GM12878 (cell line): Measurements from ENCODE around the gene IL34. TPM values are rescaled to one million over a fixed set of nuclear protein-coding genes. Genes with fewer than 3 reads are reported as not detected.

Source experiments
- ATAC-seq: fragments of 200-7000 bp; cut with Tn5 transposase; 3 replicates; pipeline ENCODE4 v1.9.1; 2020; ENCODE audit warnings: mild to moderate bottlenecking, moderate library complexity
- BruUV-seq: library from RNA; stranded (reverse); fragments of 400-500 nt; replicated peaks from 2 replicates; lab custom pipeline; 2021; lab: Mats Ljungman, UMichigan
- CTCF ChIA-PET: fragments of 300-600 bp; sonication (Branson Sonifier 250); formaldehyde crosslinking; extraction: SDS; loops from one replicate; lab custom pipeline; 2021; ENCODE audit warnings: inconsistent platforms; lab: Yijun Ruan, JAX
- POLR2A ChIA-PET: fragments of 350-600 bp; formaldehyde crosslinking; extraction: SDS; loops from one replicate; lab custom pipeline; 2021; ENCODE audit warnings: inconsistent platforms; lab: Charles Lee
- RAD21 ChIA-PET: fragments of 300-600 bp; sonication (Branson Sonifier 250); formaldehyde crosslinking; loops from one replicate; lab custom pipeline; 2023; ENCODE audit warnings: antibody characterized with exemption; ENCODE audit not compliant: unreplicated experiment; lab: Charles Lee
- SMC1A ChIA-PET: fragments of 300-600 bp; sonication (Branson Sonifier 250); formaldehyde crosslinking; loops from one replicate; lab custom pipeline; 2023; ENCODE audit not compliant: unreplicated experiment, uncharacterized antibody; lab: Charles Lee
- DNase-seq: peaks from one replicate; pipeline ENCODE4 v3.0.0-alpha.2; 2011; ENCODE audit warnings: low read depth, low spot score
- FAIRE-seq: peaks from 3 replicates; lab custom pipeline; 2011; peaks lifted over from hg19 to GRCh38; lab: Jason Lieb, UNC
- H2AFZ ChIP-seq: 2 replicates; pipeline ENCODE4 v1.6.0; 2011; ENCODE audit warnings: low read depth, low read length, control low read depth; ENCODE audit not compliant: control insufficient read depth
- H3K27ac ChIP-seq: 2 replicates; pipeline ENCODE4 v1.5.1; 2011; ENCODE audit warnings: control low read depth; ENCODE audit not compliant: control insufficient read depth, insufficient read depth
- H3K27me3 ChIP-seq, 2 experiments: replicated peaks in 1 of 2; 2 replicates each; pipeline versions ENCODE4 v1.6.0 to v1.6.1; 2011; ENCODE audit warnings: low read length in 1 of 2; ENCODE audit not compliant: control insufficient read depth in 2 of 2, insufficient read depth in 2 of 2
- H3K36me3 ChIP-seq, 2 experiments: 2 replicates each; pipeline ENCODE4 v1.5.1; 2011; ENCODE audit warnings: low read length in 1 of 2; ENCODE audit not compliant: control insufficient read depth in 2 of 2, insufficient read depth in 2 of 2
- H3K4me1 ChIP-seq: 2 replicates; pipeline ENCODE4 v1.6.1; 2011; ENCODE audit warnings: mild to moderate bottlenecking, low read length, moderate library complexity, mixed read lengths; ENCODE audit not compliant: control insufficient read depth, insufficient read depth
- H3K4me2 ChIP-seq: 2 replicates; pipeline ENCODE4 v1.6.0; 2011; ENCODE audit warnings: control low read depth; ENCODE audit not compliant: control insufficient read depth, insufficient read depth
- H3K4me3 ChIP-seq: fragments of 200-600 bp; sonication (generic); 2 replicates; pipeline ENCODE4 v1.5.1; 2016
- H3K79me2 ChIP-seq: 2 replicates; pipeline ENCODE4 v1.6.0; 2011; ENCODE audit warnings: low read length; ENCODE audit not compliant: control insufficient read depth, insufficient read depth
- H3K9ac ChIP-seq: 2 replicates; pipeline ENCODE4 v1.8.0; 2011; ENCODE audit warnings: low read length, control low read depth, mixed read lengths; ENCODE audit not compliant: control insufficient read depth, insufficient read depth
- H3K9me3 ChIP-seq: replicated peaks from 3 replicates; pipeline ENCODE4 v1.5.1; 2011; ENCODE audit warnings: mild to moderate bottlenecking, low read length; ENCODE audit not compliant: control insufficient read depth, insufficient read depth
- H4K20me1 ChIP-seq: 2 replicates; pipeline ENCODE4 v1.6.0; 2011; ENCODE audit not compliant: control insufficient read depth, insufficient read depth
- IKZF2 ChIP-seq, 2 experiments: fragments of 450-650 bp; IDR thresholded peaks; 2 replicates each; pipeline ENCODE4 v1.6.1; 2017; ENCODE audit warnings: mild to moderate bottlenecking in 2 of 2, moderate library complexity in 2 of 2
- MYB ChIP-seq: fragments of 150-350 bp; IDR thresholded peaks from 2 replicates; pipeline ENCODE4 v1.6.1; 2014; ENCODE audit warnings: mild to moderate bottlenecking, low read depth, low read length, borderline replicate concordance
- MYC ChIP-seq: IDR thresholded peaks from 2 replicates; pipeline ENCODE4 v1.6.1; 2011; ENCODE audit warnings: mild to moderate bottlenecking, low read length, moderate library complexity, inconsistent platforms; ENCODE audit not compliant: insufficient read depth, insufficient replicate concordance, insufficient read length, severe bottlenecking
- POLR2AphosphoS2 ChIP-seq: IDR thresholded peaks from 2 replicates; pipeline ENCODE4 v1.6.1; 2011; ENCODE audit warnings: low read depth, mild to moderate bottlenecking, low read length, improper control_type of control experiment, moderate library complexity
- SMARCA5 ChIP-seq: fragments of 450-650 bp; IDR thresholded peaks from 2 replicates; pipeline ENCODE4 v1.6.1; 2017; ENCODE audit warnings: mild to moderate bottlenecking
- SPI1 ChIP-seq: IDR thresholded peaks from 2 replicates; pipeline ENCODE4 v1.6.1; 2011; ENCODE audit warnings: low read depth, mild to moderate bottlenecking, low read length, moderate library complexity, borderline replicate concordance; ENCODE audit not compliant: insufficient read depth
- WRNIP1 ChIP-seq: IDR thresholded peaks from 2 replicates; pipeline ENCODE4 v1.6.1; 2011; ENCODE audit warnings: low read depth, low read length, improper control_type of control experiment, borderline replicate concordance
- ZNF24 ChIP-seq: fragments of 450-650 bp; IDR thresholded peaks from 2 replicates; pipeline ENCODE4 v1.6.1; 2017; ENCODE audit warnings: antibody characterized with exemption, mild to moderate bottlenecking
- WGBS: methylation state at CpG from one replicate; pipeline ENCODE4 v1.1.6; 2016; ENCODE audit warnings: low lambda C conversion rate; ENCODE audit not compliant: insufficient replicate concordance, insufficient coverage; ENCODE audit errors: missing lambda C conversion rate; 5-methylcytosine and 5-hydroxymethylcytosine counted together
- in situ Hi-C: fragments of 300-500 bp; cut with MboI; formaldehyde crosslinking; loops from 9 replicates; pipeline ENCODE4 v1.14.3; 2018; ENCODE audit warnings: mixed read lengths
- intact Hi-C: fragments of 100-400 bp; cut with micrococcal nuclease; formaldehyde crosslinking; loops from one replicate; pipeline ENCODE4 v1.14.2; 2022; ENCODE audit not compliant: unreplicated experiment
- polyA plus RNA-seq, 11 experiments: library from polyadenylated mRNA; depleted of rRNA in 4 of 11; unstranded in 6 of 11; stranded (reverse) in 5 of 11; fragments of >200 nt; fragmentation: Nextera tagmentation in 4 of 11; fragmentation: Illumina TruSeq in 1 of 11; extraction: Ambion mirVana in 4 of 11; extraction: Trizol in 1 of 11; gene quantifications; 1 replicate in 1 of 11; 2 replicates in 10 of 11; pipeline versions ENCODE4 v1.2.1 to v1.2.3, GENCODE V29; 2011 to 2016; ENCODE audit warnings: inconsistent platforms in 2 of 11, missing spikeins in 2 of 11, low read depth in 1 of 11
- total RNA-seq, 4 experiments: library from RNA; depleted of rRNA in 3 of 4; stranded (reverse); fragments of >200 nt in 3 of 4; fragmentation: Illumina TruSeq in 1 of 4; extraction: Trizol in 1 of 4; gene quantifications; 2 replicates each; pipeline versions ENCODE4 v1.2.1 to v1.2.3, GENCODE V29; 2013 to 2021
- TF ChIP-seq, protein P1 (sequence below): IDR thresholded peaks from 2 replicates; pipeline ENCODE4 v1.6.1; 2011; ENCODE audit warnings: low read depth, low read length, improper control_type of control experiment, borderline replicate concordance
- TF ChIP-seq, protein P2 (sequence below): IDR thresholded peaks from 2 replicates; pipeline ENCODE4 v1.6.1; 2012; ENCODE audit warnings: improper control_type of control experiment, low read depth, low read length; ENCODE audit not compliant: insufficient replicate concordance
- TF ChIP-seq, protein P3 (sequence below): fragments of 450-650 bp; IDR thresholded peaks from 2 replicates; pipeline ENCODE4 v1.6.1; 2017; ENCODE audit warnings: antibody characterized with exemption, mild to moderate bottlenecking, moderate library complexity

IL34 gene
- total and polyA plus RNA-seq, 10 of the 15 experiments (the other 5 are each of a cell fraction or from before 2014, with no cell fraction given) = 0.27 to 0.40 TPM; not detected in 8

DNA sequence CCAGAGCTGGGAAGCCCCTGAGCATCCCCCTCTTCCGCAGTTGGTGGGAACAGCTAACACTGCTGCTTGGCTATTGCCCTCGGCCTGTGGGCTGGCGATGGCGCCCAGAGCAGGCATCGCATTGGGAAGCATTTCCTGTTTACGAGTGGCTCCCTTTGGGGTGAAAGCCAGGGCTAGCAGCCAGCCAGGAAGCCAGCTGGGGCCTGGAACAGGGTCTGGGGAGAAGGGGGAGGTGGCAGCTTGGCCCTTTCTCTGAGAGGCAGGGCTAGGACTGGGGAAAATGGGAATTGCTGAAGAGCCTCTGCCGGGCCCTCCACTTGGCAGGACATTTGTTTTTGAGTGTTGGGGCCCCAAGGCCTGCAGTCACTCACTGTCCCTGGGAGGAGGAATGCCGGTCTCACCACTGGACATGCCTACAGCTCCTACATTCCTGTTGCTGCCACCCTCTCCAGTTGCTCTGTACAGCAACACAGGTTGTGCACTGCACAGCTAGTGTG, 41.9 kb downstream of the IL34 start:
- H3K79me2 ChIP-seq = no peaks in the 10 kb centered on the region
- FAIRE-seq (no peak), DNase-seq (no peak), ATAC-seq (no peak)
- no peaks in the 10 kb centered on the region for H4K20me1 ChIP-seq
- in situ Hi-C loops (no loop called here), intact Hi-C loops (no loop called here)
- RAD21 ChIA-PET = no interaction called here
- no peaks in the 10 kb centered on the region for H3K36me3 ChIP-seq
- no peak overlapping the region for H3K9ac ChIP-seq
- no peak overlapping the region for H2AFZ ChIP-seq
- POLR2A ChIA-PET = no interaction called here
- no peaks in the 10 kb centered on the region for H3K4me1 ChIP-seq
- CTCF ChIA-PET = interaction anchor here (0.8 to 1.2 kb wide), 2 partner anchors 83 kb away, joined by 3 to 4 read pairs; no protein-coding TSS in a partner anchor
- no TSS peak for BruUV-seq
- H3K4me3 ChIP-seq = no peak overlapping the region
- SMC1A ChIA-PET = no interaction called here
- H3K27me3 ChIP-seq = no peaks in the 10 kb centered on the region
- WGBS = 88% methylated on average over 8 of the region's 8 CpGs
- no peak overlapping the region for H3K4me2 ChIP-seq
- no peak overlapping the region for H3K27ac ChIP-seq
- H3K9me3 ChIP-seq = no peaks in the 10 kb centered on the region
- TF ChIP-seq MYB (no peak), ZNF24 (no peak), SMARCA5 (no peak), SPI1 (no peak), WRNIP1 (no peak), IKZF2 (IDR thresholded peaks at IDR 0.05) (no peak), POLR2AphosphoS2 (no peak), MYC (no peak)
- TF ChIP-seq, protein P1, sequence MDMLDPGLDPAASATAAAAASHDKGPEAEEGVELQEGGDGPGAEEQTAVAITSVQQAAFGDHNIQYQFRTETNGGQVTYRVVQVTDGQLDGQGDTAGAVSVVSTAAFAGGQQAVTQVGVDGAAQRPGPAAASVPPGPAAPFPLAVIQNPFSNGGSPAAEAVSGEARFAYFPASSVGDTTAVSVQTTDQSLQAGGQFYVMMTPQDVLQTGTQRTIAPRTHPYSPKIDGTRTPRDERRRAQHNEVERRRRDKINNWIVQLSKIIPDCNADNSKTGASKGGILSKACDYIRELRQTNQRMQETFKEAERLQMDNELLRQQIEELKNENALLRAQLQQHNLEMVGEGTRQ = no peak
- TF ChIP-seq, protein P2, sequence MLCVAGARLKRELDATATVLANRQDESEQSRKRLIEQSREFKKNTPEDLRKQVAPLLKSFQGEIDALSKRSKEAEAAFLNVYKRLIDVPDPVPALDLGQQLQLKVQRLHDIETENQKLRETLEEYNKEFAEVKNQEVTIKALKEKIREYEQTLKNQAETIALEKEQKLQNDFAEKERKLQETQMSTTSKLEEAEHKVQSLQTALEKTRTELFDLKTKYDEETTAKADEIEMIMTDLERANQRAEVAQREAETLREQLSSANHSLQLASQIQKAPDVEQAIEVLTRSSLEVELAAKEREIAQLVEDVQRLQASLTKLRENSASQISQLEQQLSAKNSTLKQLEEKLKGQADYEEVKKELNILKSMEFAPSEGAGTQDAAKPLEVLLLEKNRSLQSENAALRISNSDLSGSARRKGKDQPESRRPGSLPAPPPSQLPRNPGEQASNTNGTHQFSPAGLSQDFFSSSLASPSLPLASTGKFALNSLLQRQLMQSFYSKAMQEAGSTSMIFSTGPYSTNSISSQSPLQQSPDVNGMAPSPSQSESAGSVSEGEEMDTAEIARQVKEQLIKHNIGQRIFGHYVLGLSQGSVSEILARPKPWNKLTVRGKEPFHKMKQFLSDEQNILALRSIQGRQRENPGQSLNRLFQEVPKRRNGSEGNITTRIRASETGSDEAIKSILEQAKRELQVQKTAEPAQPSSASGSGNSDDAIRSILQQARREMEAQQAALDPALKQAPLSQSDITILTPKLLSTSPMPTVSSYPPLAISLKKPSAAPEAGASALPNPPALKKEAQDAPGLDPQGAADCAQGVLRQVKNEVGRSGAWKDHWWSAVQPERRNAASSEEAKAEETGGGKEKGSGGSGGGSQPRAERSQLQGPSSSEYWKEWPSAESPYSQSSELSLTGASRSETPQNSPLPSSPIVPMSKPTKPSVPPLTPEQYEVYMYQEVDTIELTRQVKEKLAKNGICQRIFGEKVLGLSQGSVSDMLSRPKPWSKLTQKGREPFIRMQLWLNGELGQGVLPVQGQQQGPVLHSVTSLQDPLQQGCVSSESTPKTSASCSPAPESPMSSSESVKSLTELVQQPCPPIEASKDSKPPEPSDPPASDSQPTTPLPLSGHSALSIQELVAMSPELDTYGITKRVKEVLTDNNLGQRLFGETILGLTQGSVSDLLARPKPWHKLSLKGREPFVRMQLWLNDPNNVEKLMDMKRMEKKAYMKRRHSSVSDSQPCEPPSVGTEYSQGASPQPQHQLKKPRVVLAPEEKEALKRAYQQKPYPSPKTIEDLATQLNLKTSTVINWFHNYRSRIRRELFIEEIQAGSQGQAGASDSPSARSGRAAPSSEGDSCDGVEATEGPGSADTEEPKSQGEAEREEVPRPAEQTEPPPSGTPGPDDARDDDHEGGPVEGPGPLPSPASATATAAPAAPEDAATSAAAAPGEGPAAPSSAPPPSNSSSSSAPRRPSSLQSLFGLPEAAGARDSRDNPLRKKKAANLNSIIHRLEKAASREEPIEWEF = no peak
- TF ChIP-seq, protein P3, sequence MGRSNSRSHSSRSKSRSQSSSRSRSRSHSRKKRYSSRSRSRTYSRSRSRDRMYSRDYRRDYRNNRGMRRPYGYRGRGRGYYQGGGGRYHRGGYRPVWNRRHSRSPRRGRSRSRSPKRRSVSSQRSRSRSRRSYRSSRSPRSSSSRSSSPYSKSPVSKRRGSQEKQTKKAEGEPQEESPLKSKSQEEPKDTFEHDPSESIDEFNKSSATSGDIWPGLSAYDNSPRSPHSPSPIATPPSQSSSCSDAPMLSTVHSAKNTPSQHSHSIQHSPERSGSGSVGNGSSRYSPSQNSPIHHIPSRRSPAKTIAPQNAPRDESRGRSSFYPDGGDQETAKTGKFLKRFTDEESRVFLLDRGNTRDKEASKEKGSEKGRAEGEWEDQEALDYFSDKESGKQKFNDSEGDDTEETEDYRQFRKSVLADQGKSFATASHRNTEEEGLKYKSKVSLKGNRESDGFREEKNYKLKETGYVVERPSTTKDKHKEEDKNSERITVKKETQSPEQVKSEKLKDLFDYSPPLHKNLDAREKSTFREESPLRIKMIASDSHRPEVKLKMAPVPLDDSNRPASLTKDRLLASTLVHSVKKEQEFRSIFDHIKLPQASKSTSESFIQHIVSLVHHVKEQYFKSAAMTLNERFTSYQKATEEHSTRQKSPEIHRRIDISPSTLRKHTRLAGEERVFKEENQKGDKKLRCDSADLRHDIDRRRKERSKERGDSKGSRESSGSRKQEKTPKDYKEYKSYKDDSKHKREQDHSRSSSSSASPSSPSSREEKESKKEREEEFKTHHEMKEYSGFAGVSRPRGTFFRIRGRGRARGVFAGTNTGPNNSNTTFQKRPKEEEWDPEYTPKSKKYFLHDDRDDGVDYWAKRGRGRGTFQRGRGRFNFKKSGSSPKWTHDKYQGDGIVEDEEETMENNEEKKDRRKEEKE = no peak
